Osteoblast (primary cell): ENCODE data around the gene CALHM6. TPM values are rescaled to one million over a fixed set of nuclear protein-coding genes. Genes with fewer than 3 reads are reported as not detected.

ENCODE experiments used
- DNase-seq: peaks from one replicate; pipeline ENCODE4 v3.0.0; 2011; ENCODE audit warnings: low spot score, mixed read lengths; ENCODE audit not compliant: insufficient read length; ENCODE audit errors: missing footprints
- H2AFZ ChIP-seq: 2 replicates; pipeline ENCODE4 v1.6.0; 2011; ENCODE audit warnings: mild to moderate bottlenecking, low read length
- H3K27ac ChIP-seq: 2 replicates; pipeline ENCODE4 v1.5.1; 2011; ENCODE audit warnings: mild to moderate bottlenecking, low read depth, low read length, moderate library complexity
- H3K27me3 ChIP-seq: 2 replicates; pipeline ENCODE4 v1.6.0; 2012; ENCODE audit warnings: mild to moderate bottlenecking, control low read depth, inconsistent platforms, low read length, moderate library complexity; ENCODE audit not compliant: insufficient read depth
- H3K36me3 ChIP-seq: 2 replicates; pipeline ENCODE4 v1.5.1; 2011; ENCODE audit warnings: mild to moderate bottlenecking, low read length, control low read depth, moderate library complexity; ENCODE audit not compliant: insufficient read depth
- H3K4me1 ChIP-seq: 2 replicates; pipeline ENCODE4 v1.5.1; 2011; ENCODE audit warnings: mild to moderate bottlenecking, low read length, control low read depth, moderate library complexity; ENCODE audit not compliant: insufficient read depth
- H3K4me2 ChIP-seq: 2 replicates; pipeline ENCODE4 v1.6.0; 2011; ENCODE audit warnings: mild to moderate bottlenecking, low read length; ENCODE audit not compliant: insufficient read depth
- H3K4me3 ChIP-seq: fragments of 200-600 bp; sonication (generic); 3 replicates; pipeline ENCODE4 v1.5.1; 2012; ENCODE audit warnings: mild to moderate bottlenecking, low read length, inconsistent platforms; ENCODE audit not compliant: insufficient read depth
- H3K79me2 ChIP-seq: 2 replicates; pipeline ENCODE4 v1.6.0; 2012; ENCODE audit warnings: mild to moderate bottlenecking, low read length, control low read depth, inconsistent platforms; ENCODE audit not compliant: insufficient read depth
- H3K9me3 ChIP-seq: 2 replicates; pipeline ENCODE4 v1.5.1; 2011; ENCODE audit warnings: low read depth, low read length, control low read depth
- H4K20me1 ChIP-seq: 2 replicates; pipeline ENCODE4 v1.6.0; 2012; ENCODE audit warnings: mild to moderate bottlenecking, low read length, control low read depth; ENCODE audit not compliant: insufficient read depth
- CTCF ChIP-seq: IDR thresholded peaks from 2 replicates; pipeline ENCODE4 v1.5.1; 2011; ENCODE audit warnings: mild to moderate bottlenecking, low read depth, low read length, moderate library complexity; ENCODE audit errors: extremely low read depth
- total RNA-seq: library from RNA; depleted of rRNA; stranded (reverse); fragments of >200 nt; gene quantifications from 2 replicates; pipeline ENCODE4 v1.2.3, GENCODE V29; 2012

CALHM6 gene
- total RNA-seq, 1 donor: 0.72 TPM

DNA sequence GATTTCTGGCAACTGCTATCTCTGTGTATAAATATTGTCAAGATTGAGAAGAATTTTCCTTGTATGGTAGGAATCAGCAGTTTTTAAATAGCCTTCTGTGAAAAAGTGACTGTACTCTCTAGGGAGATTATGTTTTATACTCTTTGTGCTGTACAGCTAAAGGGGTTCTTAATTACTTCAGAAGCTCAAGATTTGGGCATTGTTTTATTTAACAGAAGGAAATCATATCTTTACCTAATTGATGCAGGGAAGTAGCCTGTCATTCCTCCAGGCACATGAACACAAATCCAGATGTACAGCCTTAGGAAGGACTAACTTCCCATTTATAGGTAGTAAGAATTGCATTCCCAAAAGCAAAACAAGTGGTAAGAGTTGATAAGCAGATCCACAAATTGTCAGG is 51.6 kb downstream of the CALHM6 start:
- no peak for DNase-seq
- H4K20me1 ChIP-seq: no peaks in the 10 kb centered on the region
- H3K4me1 ChIP-seq: peaks cover 10% of the 10 kb centered on the region
- peaks cover 35% of the 10 kb centered on the region for H3K79me2 ChIP-seq
- H3K27ac ChIP-seq: peak overlapping the region; percentile 96
- no peaks in the 10 kb centered on the region for H3K9me3 ChIP-seq
- no peak overlapping the region for H2AFZ ChIP-seq
- TF ChIP-seq CTCF: no peak
- H3K4me2 ChIP-seq: peak overlapping the region; percentile 94
- peaks cover 12% of the 10 kb centered on the region for H3K36me3 ChIP-seq
- no peaks in the 10 kb centered on the region for H3K27me3 ChIP-seq
- H3K4me3 ChIP-seq: peak overlapping the region; percentile 79

Other genes starting within 250 kb of the CALHM6 start
- 23.9 and 24.6 TPM in 2 replicates for gene TSPYL4, start 207.3 kb upstream of the CALHM6 start, total RNA-seq
- 89.4 and 91.6 TPM in 2 replicates for gene TSPYL1, start 181.4 kb upstream of the CALHM6 start, total RNA-seq
- gene DSE, start 90.4 kb upstream of the CALHM6 start, total RNA-seq: 193 and 229 TPM in 2 replicates
- gene CALHM5, start 50.3 kb downstream of the CALHM6 start, total RNA-seq: 14.8 and 16.2 TPM in 2 replicates
- gene TRAPPC3L, start 84.3 kb downstream of the CALHM6 start, total RNA-seq: under 0.01 and 0.29 TPM in 2 replicates
- gene CALHM4, start 92.4 kb downstream of the CALHM6 start, total RNA-seq: not detected in 2 replicates
- gene RWDD1, start 110.1 kb downstream of the CALHM6 start, total RNA-seq: 35.1 and 39.1 TPM in 2 replicates
- 0.36 and 0.59 TPM in 2 replicates for gene RSPH4A, start 155.1 kb downstream of the CALHM6 start, total RNA-seq
- 10.9 and 12.4 TPM in 2 replicates for gene ZUP1, start 207.4 kb downstream of the CALHM6 start, total RNA-seq
- 10.6 and 11.2 TPM in 2 replicates for gene KPNA5, start 219.8 kb downstream of the CALHM6 start, total RNA-seq